Measurements from ENCODE around the gene PGA5. TPM values are rescaled to one million over a fixed set of nuclear protein-coding genes. Genes with fewer than 3 reads are reported as not detected.

The PGA5 gene
- total and polyA plus RNA-seq, 8 donors, result 5.9 to 6,178 (median 1,177) TPM

DNA sequence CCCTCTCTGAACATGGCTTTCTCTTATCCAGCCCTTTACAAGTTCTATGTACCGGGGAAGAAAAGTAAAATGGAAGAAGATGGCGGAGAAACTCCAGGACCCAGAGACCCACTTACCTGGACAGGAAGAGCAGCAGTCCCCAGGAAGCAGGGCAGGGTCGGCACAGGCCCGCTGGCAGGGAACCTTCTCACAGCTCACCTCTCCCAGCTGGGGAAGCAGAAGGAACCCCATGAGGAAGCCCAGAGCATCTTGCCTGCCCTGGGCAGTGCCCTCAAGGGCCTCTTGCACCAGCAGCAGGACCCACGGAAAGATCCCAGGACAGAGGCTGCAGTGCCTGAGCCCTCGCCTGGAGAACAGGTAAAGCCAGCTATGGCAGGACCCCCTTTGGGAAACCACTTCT is 23.4 kb downstream of the PGA5 start:
- Histone ChIP-seq H3K27ac (no peak overlapping the region), H3K4me3 (no peak overlapping the region), H3K27me3 (no peaks in the 10 kb centered on the region), H3K4me1 (peaks cover 0 to 13% (median 8%) of the 10 kb centered on the region in 4 donors), H3K9me3 (no peaks in the 10 kb centered on the region), H3K36me3 (no peaks in the 10 kb centered on the region)
- DNase-seq, result no peak
- WGBS, 5 donors, result 94 to 98% (median 96%) methylated on average over 6 of the region's 6 CpGs
- intact Hi-C loops (cut with DNase I; ENCODE audit: low total_unique reads), result no loop called here
- no peak for TF ChIP-seq POLR2A (IDR thresholded peaks at IDR 0.05)
- TF ChIP-seq, protein P1, sequence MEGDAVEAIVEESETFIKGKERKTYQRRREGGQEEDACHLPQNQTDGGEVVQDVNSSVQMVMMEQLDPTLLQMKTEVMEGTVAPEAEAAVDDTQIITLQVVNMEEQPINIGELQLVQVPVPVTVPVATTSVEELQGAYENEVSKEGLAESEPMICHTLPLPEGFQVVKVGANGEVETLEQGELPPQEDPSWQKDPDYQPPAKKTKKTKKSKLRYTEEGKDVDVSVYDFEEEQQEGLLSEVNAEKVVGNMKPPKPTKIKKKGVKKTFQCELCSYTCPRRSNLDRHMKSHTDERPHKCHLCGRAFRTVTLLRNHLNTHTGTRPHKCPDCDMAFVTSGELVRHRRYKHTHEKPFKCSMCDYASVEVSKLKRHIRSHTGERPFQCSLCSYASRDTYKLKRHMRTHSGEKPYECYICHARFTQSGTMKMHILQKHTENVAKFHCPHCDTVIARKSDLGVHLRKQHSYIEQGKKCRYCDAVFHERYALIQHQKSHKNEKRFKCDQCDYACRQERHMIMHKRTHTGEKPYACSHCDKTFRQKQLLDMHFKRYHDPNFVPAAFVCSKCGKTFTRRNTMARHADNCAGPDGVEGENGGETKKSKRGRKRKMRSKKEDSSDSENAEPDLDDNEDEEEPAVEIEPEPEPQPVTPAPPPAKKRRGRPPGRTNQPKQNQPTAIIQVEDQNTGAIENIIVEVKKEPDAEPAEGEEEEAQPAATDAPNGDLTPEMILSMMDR (IDR thresholded peaks at IDR 0.05), result no peak
- TF ChIP-seq EP300 (IDR thresholded peaks at IDR 0.05), result no peak
- TF ChIP-seq POLR2AphosphoS5 (IDR thresholded peaks at IDR 0.05), result no peak

DNA sequence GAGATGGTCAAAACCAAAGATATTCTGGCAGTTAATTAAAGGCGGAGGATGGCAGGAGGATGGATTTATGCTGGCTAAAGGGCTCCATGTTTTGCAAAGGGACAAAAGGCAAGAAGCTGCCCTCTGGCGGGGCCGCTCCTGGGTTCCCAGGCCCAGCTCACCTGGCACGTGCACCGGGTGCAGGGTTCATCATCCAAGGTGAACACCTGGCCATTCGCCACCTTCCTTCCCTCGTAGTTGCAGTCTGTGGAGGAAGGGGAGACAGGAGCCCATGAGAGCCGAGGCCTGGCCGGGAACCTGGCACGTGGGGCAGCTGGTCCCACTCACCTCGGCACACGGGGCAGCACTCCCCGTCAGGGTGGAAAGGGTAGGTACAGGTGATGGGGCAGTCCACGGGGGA is 23.8 kb downstream of the PGA5 start:
- Histone ChIP-seq H3K27ac (no peak overlapping the region), H3K27me3 (no peaks in the 10 kb centered on the region), H3K4me3 (no peak overlapping the region), H3K36me3 (no peaks in the 10 kb centered on the region), H3K9me3 (no peaks in the 10 kb centered on the region), H3K4me1 (peaks cover 0 to 13% (median 8%) of the 10 kb centered on the region in 4 donors)
- intact Hi-C loops (cut with DNase I; ENCODE audit: low total_unique reads), result no loop called here
- 79 to 100% (median 89%) methylated on average over 7 to 14 of the region's 14 CpGs for WGBS, 5 donors
- no peak for DNase-seq
- TF ChIP-seq, protein P1 (IDR thresholded peaks at IDR 0.05), result no peak
- TF ChIP-seq POLR2AphosphoS5 (IDR thresholded peaks at IDR 0.05), result no peak
- no peak for TF ChIP-seq POLR2A (IDR thresholded peaks at IDR 0.05)
- TF ChIP-seq EP300 (IDR thresholded peaks at IDR 0.05), result no peak

DNA sequence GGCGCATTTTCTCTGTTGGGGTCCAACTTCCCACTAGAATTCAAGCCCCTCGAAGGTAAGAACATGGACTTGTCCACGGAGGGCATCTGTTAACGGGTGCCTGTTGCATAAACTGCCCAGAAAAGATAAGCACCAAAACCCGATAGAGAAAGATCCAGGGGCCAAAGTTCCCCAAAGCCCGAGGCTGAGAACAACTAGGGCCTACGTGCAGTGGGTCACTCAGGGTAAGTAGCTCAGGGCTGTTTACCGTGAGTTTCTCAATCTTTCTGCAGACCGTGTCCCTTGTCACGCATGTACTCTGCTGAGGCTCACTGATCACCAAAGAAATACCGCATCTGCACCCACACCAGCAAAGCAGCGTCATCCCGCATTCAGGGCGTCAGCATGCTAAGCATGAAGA is 24.4 kb downstream of the PGA5 start:
- no peaks in the 10 kb centered on the region for H3K36me3 ChIP-seq
- H3K27ac ChIP-seq, result no peak overlapping the region
- H3K4me1 ChIP-seq, result peaks cover 0 to 13% (median 8%) of the 10 kb centered on the region in 4 donors
- TF ChIP-seq EP300 (IDR thresholded peaks at IDR 0.05) (no peak), POLR2A (IDR thresholded peaks at IDR 0.05) (no peak), POLR2AphosphoS5 (IDR thresholded peaks at IDR 0.05) (no peak)
- TF ChIP-seq, protein P1 (IDR thresholded peaks at IDR 0.05), result no peak
- WGBS, 5 donors, result 79 to 83% (median 80%) methylated on average over 14 of the region's 14 CpGs
- intact Hi-C loops (cut with DNase I; ENCODE audit: low total_unique reads), result no loop called here
- H3K4me3 ChIP-seq, result no peak overlapping the region
- H3K9me3 ChIP-seq, result no peaks in the 10 kb centered on the region
- no peaks in the 10 kb centered on the region for H3K27me3 ChIP-seq
- no peak for DNase-seq

DNA sequence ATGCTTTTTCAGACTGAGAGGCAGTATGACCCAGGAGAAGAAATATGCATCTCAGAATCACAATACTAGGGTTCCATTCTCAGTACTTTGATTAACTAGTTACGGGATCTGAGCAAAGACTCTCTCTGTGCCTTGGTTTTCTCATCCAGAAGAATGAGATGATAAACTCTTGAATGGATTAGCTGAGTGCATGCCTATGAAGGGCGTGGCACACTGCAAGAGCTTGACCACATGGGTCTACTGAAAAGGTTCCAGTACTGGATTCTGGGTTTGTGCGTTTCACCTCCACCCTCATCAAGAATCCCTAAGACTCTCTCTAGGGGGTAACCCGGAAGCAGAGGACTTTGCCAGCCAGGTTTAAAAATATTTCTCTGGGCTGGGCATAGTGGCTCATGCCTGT is 25.6 kb downstream of the PGA5 start:
- Histone ChIP-seq H3K4me3 (no peak overlapping the region), H3K4me1 (peaks cover 0 to 13% (median 8%) of the 10 kb centered on the region in 4 donors), H3K27me3 (no peaks in the 10 kb centered on the region), H3K27ac (no peak overlapping the region), H3K9me3 (no peaks in the 10 kb centered on the region), H3K36me3 (no peaks in the 10 kb centered on the region)
- no peak for DNase-seq
- TF ChIP-seq POLR2AphosphoS5 (IDR thresholded peaks at IDR 0.05) (no peak), EP300 (IDR thresholded peaks at IDR 0.05) (no peak), POLR2A (IDR thresholded peaks at IDR 0.05) (no peak)
- TF ChIP-seq, protein P1 (IDR thresholded peaks at IDR 0.05), result no peak
- intact Hi-C loops (cut with DNase I; ENCODE audit: low total_unique reads), result no loop called here
- 40 to 64% (median 55%) methylated on average over 4 of the region's 4 CpGs for WGBS, 5 donors

All from stomach (tissue), 9 donors.